IMR-90 (cell line): ENCODE measurements around the gene UBE2QL1. TPM values are rescaled to one million over a fixed set of nuclear protein-coding genes. Genes with fewer than 3 reads are reported as not detected.

Source experiments
- ATAC-seq: fragments of 200-7000 bp; cut with Tn5 transposase; 2 replicates; pipeline ENCODE4 v1.9.1; 2020; ENCODE audit warnings: low read depth, mild to moderate bottlenecking, moderate library complexity
- BruUV-seq: library from RNA; stranded (reverse); fragments of 400-500 nt; replicated peaks from 2 replicates; lab custom pipeline; 2021; lab: Mats Ljungman, UMichigan
- CTCF ChIA-PET: fragments of 300-600 bp; formaldehyde crosslinking; extraction: SDS; loops from one replicate; lab custom pipeline; 2021; ENCODE audit warnings: antibody characterized with exemption; lab: Yijun Ruan, JAX
- POLR2A ChIA-PET: fragments of 300-600 bp; sonication (Branson Sonifier 250); formaldehyde crosslinking; loops from one replicate; lab custom pipeline; 2022; ENCODE audit warnings: antibody characterized with exemption; ENCODE audit not compliant: unreplicated experiment; lab: Charles Lee
- DNase-seq: peaks from one replicate; pipeline ENCODE4 v3.0.0; 2013
- H2AFZ ChIP-seq: replicated peaks from 2 replicates; pipeline ENCODE3; 2013; ENCODE audit warnings: low read length, mild to moderate bottlenecking; ENCODE audit not compliant: poor library complexity
- H2AK5ac ChIP-seq: 2 replicates; pipeline ENCODE4 v1.6.1; 2013; ENCODE audit warnings: low read depth, low read length, inconsistent platforms
- H2AK9ac ChIP-seq: replicated peaks from 2 replicates; pipeline ENCODE3; 2013; ENCODE audit warnings: mild to moderate bottlenecking, low read depth, low read length, moderate library complexity; ENCODE audit not compliant: poor library complexity
- H2BK120ac ChIP-seq: 2 replicates; pipeline ENCODE4 v1.6.1; 2013; ENCODE audit warnings: low read depth, low read length, inconsistent platforms
- H2BK15ac ChIP-seq: 3 replicates; pipeline ENCODE4 v1.6.1; 2013; ENCODE audit warnings: low read depth, low read length, inconsistent platforms
- H2BK20ac ChIP-seq: 2 replicates; pipeline ENCODE4 v1.6.1; 2013; ENCODE audit warnings: low read depth, mild to moderate bottlenecking, inconsistent platforms, low read length, moderate library complexity
- H2BK5ac ChIP-seq: 2 replicates; pipeline ENCODE4 v1.6.1; 2013; ENCODE audit warnings: mild to moderate bottlenecking, low read depth, low read length, inconsistent platforms; ENCODE audit not compliant: poor library complexity, severe bottlenecking
- H3K14ac ChIP-seq: replicated peaks from 2 replicates; pipeline ENCODE4 v1.6.1; 2013; ENCODE audit warnings: low read depth, low read length, inconsistent platforms
- H3K18ac ChIP-seq: 2 replicates; pipeline ENCODE4 v1.6.1; 2013; ENCODE audit warnings: low read depth, low read length, control low read depth
- H3K23ac ChIP-seq: 2 replicates; pipeline ENCODE4 v1.6.1; 2013; ENCODE audit warnings: low read depth, low read length, inconsistent platforms
- H3K27ac ChIP-seq: 2 replicates; pipeline ENCODE4 v1.5.1; 2013; ENCODE audit warnings: mild to moderate bottlenecking, control low read depth, low read length; ENCODE audit not compliant: insufficient read depth
- H3K27me3 ChIP-seq: 2 replicates; pipeline ENCODE4 v1.6.1; 2013; ENCODE audit warnings: low read length; ENCODE audit not compliant: control insufficient read depth, insufficient read depth
- H3K36me3 ChIP-seq: 2 replicates; pipeline ENCODE4 v1.6.1; 2013; ENCODE audit warnings: low read length, mixed read lengths; ENCODE audit not compliant: control insufficient read depth, insufficient read depth
- H3K4ac ChIP-seq: 2 replicates; pipeline ENCODE4 v1.6.1; 2013; ENCODE audit warnings: low read depth, low read length, inconsistent platforms
- H3K4me1 ChIP-seq: 2 replicates; pipeline ENCODE4 v1.6.1; 2013; ENCODE audit warnings: low read length, mixed read lengths; ENCODE audit not compliant: control insufficient read depth, insufficient read depth
- H3K4me2 ChIP-seq: 2 replicates; pipeline ENCODE4 v1.6.1; 2013; ENCODE audit warnings: low read depth, mild to moderate bottlenecking, control low read depth, low read length, moderate library complexity
- H3K4me3 ChIP-seq: 2 replicates; pipeline ENCODE4 v1.5.1; 2013; ENCODE audit warnings: low read depth, mild to moderate bottlenecking, control low read depth, low read length, moderate library complexity; ENCODE audit not compliant: insufficient read depth
- H3K56ac ChIP-seq: 2 replicates; pipeline ENCODE4 v1.6.1; 2013; ENCODE audit warnings: low read length, inconsistent platforms; ENCODE audit not compliant: insufficient read depth; ENCODE audit errors: extremely low read depth
- H3K79me1 ChIP-seq, 2 experiments: 2 replicates each; pipeline ENCODE4 v1.6.1; 2013; ENCODE audit warnings: low read length in 2 of 2, inconsistent platforms in 1 of 2, low read depth in 1 of 2
- H3K9ac ChIP-seq: 2 replicates; pipeline ENCODE4 v1.6.1; 2013; ENCODE audit warnings: low read depth, low read length, control low read depth
- H3K9me1 ChIP-seq: 2 replicates; pipeline ENCODE4 v1.6.1; 2013; ENCODE audit warnings: low read length, inconsistent platforms; ENCODE audit not compliant: insufficient read depth
- H3K9me3 ChIP-seq: 2 replicates; pipeline ENCODE4 v1.6.1; 2013; ENCODE audit warnings: low read length; ENCODE audit not compliant: control insufficient read depth, insufficient read depth
- H4K20me1 ChIP-seq: 2 replicates; pipeline ENCODE4 v1.6.1; 2013; ENCODE audit warnings: low read length, inconsistent platforms; ENCODE audit not compliant: insufficient read depth
- H4K5ac ChIP-seq: 2 replicates; pipeline ENCODE4 v1.6.1; 2013; ENCODE audit warnings: mild to moderate bottlenecking, low read depth, low read length, control low read depth
- H4K8ac ChIP-seq, 2 experiments: 2 replicates each; pipeline ENCODE4 v1.6.1; 2013; ENCODE audit warnings: low read depth in 2 of 2, low read length in 2 of 2, control low read depth in 1 of 2, inconsistent platforms in 1 of 2
- H4K91ac ChIP-seq: 2 replicates; pipeline ENCODE4 v1.6.1; 2013; ENCODE audit warnings: low read depth, low read length, inconsistent platforms; ENCODE audit not compliant: insufficient read depth
- BHLHE40 ChIP-seq: fragments of 150-350 bp; IDR thresholded peaks from 2 replicates; pipeline ENCODE4 v1.6.1; 2016; ENCODE audit warnings: mild to moderate bottlenecking, low read depth, low read length
- CEBPB ChIP-seq: IDR thresholded peaks from 2 replicates; pipeline ENCODE4 v1.6.1; 2012; ENCODE audit warnings: low read depth, low read length, improper control_type of control experiment
- CHD1 ChIP-seq: IDR thresholded peaks from 2 replicates; pipeline ENCODE4 v1.6.1; 2012; ENCODE audit warnings: low read depth, low read length, improper control_type of control experiment
- CTCF ChIP-seq: conservative IDR thresholded peaks from 2 replicates; pipeline ENCODE4 v1.5.1; 2012; ENCODE audit warnings: mild to moderate bottlenecking, low read depth, low read length, improper control_type of control experiment
- ELK1 ChIP-seq: fragments of 150-350 bp; IDR thresholded peaks from 2 replicates; pipeline ENCODE4 v1.6.1; 2016; ENCODE audit warnings: low read depth, mild to moderate bottlenecking, low read length, moderate library complexity, borderline replicate concordance
- FOS ChIP-seq: fragments of 150-350 bp; IDR thresholded peaks from 2 replicates; pipeline ENCODE4 v1.6.1; 2016; ENCODE audit warnings: low read depth, low read length
- MAFK ChIP-seq: IDR thresholded peaks from 2 replicates; pipeline ENCODE4 v1.6.1; 2012; ENCODE audit warnings: low read depth, low read length, improper control_type of control experiment
- MAZ ChIP-seq: IDR thresholded peaks from 2 replicates; pipeline ENCODE4 v1.6.1; 2012; ENCODE audit warnings: low read depth, mild to moderate bottlenecking, low read length, improper control_type of control experiment, moderate library complexity, borderline replicate concordance
- MXI1 ChIP-seq: IDR thresholded peaks from 2 replicates; pipeline ENCODE4 v1.6.1; 2012; ENCODE audit warnings: low read depth, mild to moderate bottlenecking, low read length, moderate library complexity, borderline replicate concordance
- NFE2L2 ChIP-seq: fragments of 150-350 bp; IDR thresholded peaks from 2 replicates; pipeline ENCODE4 v1.6.1; 2016; ENCODE audit warnings: low read depth, mild to moderate bottlenecking, low read length
- POLR2A ChIP-seq: IDR thresholded peaks from 2 replicates; pipeline ENCODE4 v1.6.1; 2012; ENCODE audit warnings: mild to moderate bottlenecking, low read depth, low read length
- RAD21 ChIP-seq: IDR thresholded peaks from 2 replicates; pipeline ENCODE4 v1.6.1; 2012; ENCODE audit warnings: low read length, improper control_type of control experiment
- RCOR1 ChIP-seq: IDR thresholded peaks from 2 replicates; pipeline ENCODE4 v1.6.1; 2012; ENCODE audit warnings: mild to moderate bottlenecking, low read length, improper control_type of control experiment; ENCODE audit not compliant: insufficient replicate concordance
- RFX5 ChIP-seq: IDR thresholded peaks from 2 replicates; pipeline ENCODE4 v1.8.0; 2012; ENCODE audit warnings: low read depth, mild to moderate bottlenecking, low read length, moderate library complexity
- SMC3 ChIP-seq: fragments of 150-350 bp; IDR thresholded peaks from 2 replicates; pipeline ENCODE4 v1.6.1; 2016; ENCODE audit warnings: low read depth, mild to moderate bottlenecking, antibody characterized with exemption, low read length, moderate library complexity
- USF2 ChIP-seq: fragments of 150-350 bp; IDR thresholded peaks from 2 replicates; pipeline ENCODE4 v1.6.1; 2017; ENCODE audit warnings: mild to moderate bottlenecking, antibody characterized with exemption, low read length, low read depth
- WGBS, 2 experiments: methylation state at CpG; one replicate each; pipeline versions ENCODE4 v1.1.5 to v1.1.7; 2013; ENCODE audit warnings: missing lambda C conversion rate in 2 of 2; ENCODE audit not compliant: insufficient read length in 1 of 2; ENCODE audit errors: extremely low coverage in 2 of 2; 5-methylcytosine and 5-hydroxymethylcytosine counted together
- dilution Hi-C: fragments of 300-500 bp; cut with HindIII; formaldehyde crosslinking; loops from one replicate; pipeline ENCODE4 v1.14.3; 2018; ENCODE audit warnings: low sequenced_read_pairs; ENCODE audit not compliant: unreplicated experiment
- in situ Hi-C: fragments of 300-500 bp; cut with MboI; formaldehyde crosslinking; loops from 3 replicates; pipeline ENCODE4 v1.14.3; 2019; ENCODE audit warnings: low sequenced_read_pairs, inconsistent platforms, mixed read lengths
- intact Hi-C: fragments of 100-400 bp; cut with micrococcal nuclease; formaldehyde crosslinking; loops from 2 replicates; pipeline ENCODE4 v1.10.0; 2022
- polyA plus RNA-seq, 3 experiments: library from polyadenylated mRNA; depleted of rRNA; stranded (reverse); fragments of >200 nt; gene quantifications; 2 replicates each; pipeline ENCODE4 v1.2.3, GENCODE V29; 2012; ENCODE audit warnings: low replicate concordance in 1 of 3
- total RNA-seq: library from RNA; depleted of rRNA; stranded (reverse); fragments of >200 nt; gene quantifications from 2 replicates; pipeline ENCODE4 v1.2.3, GENCODE V29; 2012

Gene UBE2QL1
- total and polyA plus RNA-seq, 2 of the 4 experiments (the other 2 are of a cell fraction) = not detected

DNA sequence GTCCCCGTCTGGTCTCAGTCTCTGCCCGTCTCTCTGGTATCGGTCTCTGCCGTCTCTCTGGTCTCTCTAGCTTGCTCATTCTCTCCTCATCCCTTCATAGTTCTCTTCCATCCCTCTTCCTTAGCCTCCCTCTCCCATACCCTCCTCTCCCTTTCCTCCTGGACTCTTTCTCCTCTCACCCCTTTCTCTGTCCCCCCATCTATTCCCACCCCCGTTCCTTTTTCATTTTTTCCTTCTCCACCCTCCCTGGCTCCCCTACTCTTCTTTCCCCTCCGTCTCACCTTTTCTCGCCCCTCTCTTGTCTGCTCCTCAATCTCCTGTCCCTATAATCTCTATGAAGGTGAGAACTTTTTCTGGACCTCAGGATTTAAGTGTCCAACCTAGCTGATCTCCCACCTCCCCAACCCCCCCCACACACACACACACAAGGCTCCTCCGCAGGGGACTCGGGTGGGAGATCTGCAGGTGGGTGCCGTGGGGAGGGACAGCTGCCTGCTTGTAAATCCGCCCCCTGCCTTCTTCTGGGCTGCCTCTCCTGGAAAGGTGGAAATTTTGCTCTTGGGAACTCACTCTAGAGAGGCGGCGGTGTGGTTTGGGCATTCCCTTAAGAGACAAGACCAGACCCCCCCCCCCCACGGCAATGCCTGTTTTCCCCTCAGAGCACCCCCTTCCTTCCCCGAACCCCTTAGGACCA lies 953 bp downstream of the UBE2QL1 start:
- H3K4me2 ChIP-seq = no peak overlapping the region
- BruUV-seq = no TSS peak
- H4K8ac ChIP-seq = no peak overlapping the region
- dilution Hi-C loops (no loop called here), in situ Hi-C loops (no loop called here), intact Hi-C loops (no loop called here)
- H2AFZ ChIP-seq = no peak overlapping the region
- TF ChIP-seq MXI1 = no peak
- TF ChIP-seq BHLHE40 = no peak
- no peak for TF ChIP-seq RFX5
- TF ChIP-seq RAD21 = no peak
- no peak for TF ChIP-seq ELK1
- no peak for TF ChIP-seq CHD1
- no peak for TF ChIP-seq USF2
- TF ChIP-seq RCOR1 = no peak
- TF ChIP-seq POLR2A = no peak
- TF ChIP-seq MAFK = no peak
- no peak for TF ChIP-seq NFE2L2
- TF ChIP-seq CEBPB = no peak
- TF ChIP-seq CTCF = no peak
- no peak for TF ChIP-seq FOS
- no peak for TF ChIP-seq MAZ
- no peak for TF ChIP-seq SMC3
- H3K4ac ChIP-seq = no peak overlapping the region
- H3K18ac ChIP-seq = no peak overlapping the region
- no peak overlapping the region for H2BK120ac ChIP-seq
- H4K20me1 ChIP-seq = peaks cover 7% of the 10 kb centered on the region; the same call in 1 of the 2 replicates
- no peak overlapping the region for H2BK20ac ChIP-seq
- H4K91ac ChIP-seq = no peak overlapping the region
- H2AK5ac ChIP-seq = no peak overlapping the region
- DNase-seq (no peak), ATAC-seq (no peak)
- H3K79me1 ChIP-seq = no peaks in the 10 kb centered on the region
- H3K4me1 ChIP-seq = no peaks in the 10 kb centered on the region
- H3K4me3 ChIP-seq = no peak overlapping the region
- H2BK15ac ChIP-seq = no peak overlapping the region
- no peak overlapping the region for H3K56ac ChIP-seq
- ChIA-PET CTCF (no interaction called here), POLR2A (no interaction called here)
- no peaks in the 10 kb centered on the region for H3K9me3 ChIP-seq
- WGBS, 2 experiments = 0% methylated on average over 4 of the region's 15 CpGs; no CpG with 5 or more reads in 1 of the 2 experiments
- H2AK9ac ChIP-seq = no peak overlapping the region
- no peak overlapping the region for H4K5ac ChIP-seq
- peaks cover 6% of the 10 kb centered on the region; the same call in 1 of the 2 replicates for H3K9me1 ChIP-seq
- H3K14ac ChIP-seq = no peak overlapping the region
- H3K27me3 ChIP-seq = peaks cover 31% of the 10 kb centered on the region
- no peak overlapping the region for H3K23ac ChIP-seq
- no peak overlapping the region for H3K27ac ChIP-seq
- H3K9ac ChIP-seq = no peak overlapping the region
- H2BK5ac ChIP-seq = no peak overlapping the region
- H3K36me3 ChIP-seq = no peaks in the 10 kb centered on the region
